GM23338 (cell line): ENCODE results near the gene SLC5A6. TPM values are rescaled to one million over a fixed set of nuclear protein-coding genes. Genes with fewer than 3 reads are reported as not detected.

ENCODE experiments used
- ATAC-seq: fragments of 200-7000 bp; cut with Tn5 transposase; 3 replicates; pipeline ENCODE4 v1.9.1; 2020
- DNase-seq: peaks from one replicate; pipeline ENCODE4 v3.0.0-alpha.2; 2015; ENCODE audit warnings: low spot score
- H2AFZ ChIP-seq: fragments of 200-600 bp; sonication (generic); 2 replicates; pipeline ENCODE4 v1.8.0; 2016; ENCODE audit warnings: antibody characterized with exemption, mild to moderate bottlenecking, moderate library complexity
- H3F3A ChIP-seq: fragments of 200-600 bp; sonication (generic); replicated peaks from 2 replicates; pipeline ENCODE4 v1.8.0; 2017; ENCODE audit warnings: antibody characterized with exemption, mixed run types, low read depth
- H3K27ac ChIP-seq: fragments of 200-600 bp; sonication (generic); 2 replicates; pipeline ENCODE4 v1.6.1; 2016; ENCODE audit warnings: low read depth
- H3K27me3 ChIP-seq: fragments of 200-600 bp; sonication (generic); 2 replicates; pipeline ENCODE4 v1.8.0; 2016; ENCODE audit warnings: mild to moderate bottlenecking, mixed run types, moderate library complexity; ENCODE audit not compliant: insufficient read depth
- H3K36me3 ChIP-seq: fragments of 200-600 bp; sonication (generic); 2 replicates; pipeline ENCODE4 v1.8.0; 2016; ENCODE audit warnings: mild to moderate bottlenecking; ENCODE audit not compliant: insufficient read depth
- H3K4me1 ChIP-seq: fragments of 200-600 bp; sonication (generic); 2 replicates; pipeline ENCODE4 v1.8.0; 2016; ENCODE audit warnings: mild to moderate bottlenecking, moderate library complexity; ENCODE audit not compliant: insufficient read depth
- H3K4me2 ChIP-seq: fragments of 200-600 bp; sonication (generic); 2 replicates; pipeline ENCODE4 v1.7.1; 2017; ENCODE audit warnings: mixed run types
- H3K4me3 ChIP-seq: fragments of 200-600 bp; sonication (generic); 2 replicates; pipeline ENCODE4 v1.6.1; 2016; ENCODE audit warnings: mixed run types
- H3K79me2 ChIP-seq: fragments of 200-600 bp; sonication (generic); replicated peaks from 2 replicates; pipeline ENCODE4 v1.8.0; 2017; ENCODE audit warnings: mild to moderate bottlenecking; ENCODE audit not compliant: insufficient read depth
- H3K9me2 ChIP-seq: fragments of 200-600 bp; sonication (generic); 2 replicates; pipeline ENCODE4 v1.8.0; 2017; ENCODE audit not compliant: insufficient read depth
- H4K20me1 ChIP-seq: fragments of 200-600 bp; sonication (generic); replicated peaks from 2 replicates; pipeline ENCODE4 v1.8.0; 2017; ENCODE audit warnings: mild to moderate bottlenecking; ENCODE audit not compliant: insufficient read depth
- H3K27ac Mint-ChIP-seq: 2 replicates; pipeline ENCODE4 v1.8.0; 2020; ENCODE audit warnings: inconsistent platforms, mild to moderate bottlenecking, moderate library complexity, mixed read lengths
- H3K27me3 Mint-ChIP-seq: 3 replicates; pipeline ENCODE4 v1.8.0; 2022; ENCODE audit warnings: low read depth, mild to moderate bottlenecking, moderate library complexity, mixed read lengths, inconsistent platforms; ENCODE audit not compliant: insufficient read depth, poor library complexity
- H3K36me3 Mint-ChIP-seq: 3 replicates; pipeline ENCODE4 v1.8.0; 2021; ENCODE audit warnings: low read depth, mild to moderate bottlenecking, inconsistent platforms, moderate library complexity, mixed read lengths
- H3K4me1 Mint-ChIP-seq: 3 replicates; pipeline ENCODE4 v1.8.0; 2020; ENCODE audit warnings: mild to moderate bottlenecking, inconsistent platforms, mixed read lengths
- H3K4me3 Mint-ChIP-seq: 3 replicates; pipeline ENCODE4 v1.8.0; 2021; ENCODE audit warnings: moderate library complexity, mild to moderate bottlenecking, inconsistent platforms, mixed read lengths
- H3K9me3 Mint-ChIP-seq: 3 replicates; pipeline ENCODE4 v1.8.0; 2020; ENCODE audit warnings: moderate library complexity, mild to moderate bottlenecking, inconsistent platforms, mixed read lengths
- ETS1 ChIP-seq: IDR thresholded peaks from 2 replicates; pipeline ENCODE4 v1.6.1; 2016; ENCODE audit warnings: antibody characterized with exemption
- EZH2 ChIP-seq: fragments of 200-600 bp; sonication (generic); IDR thresholded peaks from one replicate; pipeline ENCODE4 v1.8.0; 2017; ENCODE audit warnings: antibody characterized with exemption, mild to moderate bottlenecking, low read depth; ENCODE audit not compliant: unreplicated experiment
- JUNB ChIP-seq: IDR thresholded peaks from one replicate; pipeline ENCODE4 v1.6.1; 2016; ENCODE audit warnings: antibody characterized with exemption; ENCODE audit not compliant: unreplicated experiment
- NANOG ChIP-seq: IDR thresholded peaks from 2 replicates; pipeline ENCODE4 v1.6.1; 2016; ENCODE audit warnings: antibody characterized with exemption, borderline replicate concordance
- POLR2AphosphoS5 ChIP-seq: IDR thresholded peaks from 2 replicates; pipeline ENCODE4 v1.6.1; 2016; ENCODE audit warnings: antibody characterized with exemption, low read depth
- STAT1 ChIP-seq: IDR thresholded peaks from one replicate; pipeline ENCODE4 v1.6.1; 2016; ENCODE audit warnings: antibody characterized with exemption; ENCODE audit not compliant: unreplicated experiment
- ZNF462 ChIP-seq: fragments of 250-450 bp; sonication (Bioruptor Pico); IDR thresholded peaks from 2 replicates; pipeline ENCODE4 v1.5.0; 2020; ENCODE audit warnings: mild to moderate bottlenecking, moderate library complexity
- polyA plus RNA-seq: library from polyadenylated mRNA; unstranded; fragments of >200 nt; fragmentation: Nextera tagmentation; extraction: Ambion mirVana; gene quantifications from 2 replicates; pipeline ENCODE4 v1.2.1, GENCODE V29; 2016
- total RNA-seq: library from RNA; depleted of rRNA; stranded (reverse); fragments of >200 nt; shearing (Covaris generic); gene quantifications from 2 replicates; pipeline ENCODE4 v1.2.3, GENCODE V29; 2014

Gene SLC5A6
- total and polyA plus RNA-seq, 2 experiments from 2014 or later = 44.3 to 153 TPM

GRCh38 chr2:27219091-27219490 lies 7.0 kb upstream of the SLC5A6 start:
- Mint-ChIP-seq H3K36me3 (peaks cover 88% of the 10 kb centered on the region), H3K4me1 (peaks cover 25% of the 10 kb centered on the region), H3K27ac (no peak overlapping the region), H3K27me3 (peaks cover 7% of the 10 kb centered on the region), H3K4me3 (peak overlapping the region; percentile 97; the same call in 2 of the 3 replicates), H3K9me3 (no peaks in the 10 kb centered on the region)
- H3K36me3 ChIP-seq = peaks cover 43% of the 10 kb centered on the region
- peaks cover 18% of the 10 kb centered on the region; the same call in 1 of the 2 replicates for H3F3A ChIP-seq
- TF ChIP-seq EZH2 (no peak), ZNF462 (CRISPR knock-in tag) (no peak), STAT1 (no peak), ETS1 (no peak), NANOG (no peak), POLR2AphosphoS5 (no peak), JUNB (no peak)
- H3K27ac ChIP-seq = peak overlapping the region; percentile 97; the same call in 1 of the 2 replicates
- ATAC-seq (no peak), DNase-seq (no peak)
- no peak overlapping the region for H3K4me2 ChIP-seq
- H3K79me2 ChIP-seq = peaks cover 22% of the 10 kb centered on the region
- no peaks in the 10 kb centered on the region for H3K9me2 ChIP-seq
- peaks cover 10% of the 10 kb centered on the region; the same call in 1 of the 2 replicates for H3K4me1 ChIP-seq
- no peak overlapping the region for H2AFZ ChIP-seq
- no peaks in the 10 kb centered on the region for H3K27me3 ChIP-seq
- peaks cover 10% of the 10 kb centered on the region; the same call in 1 of the 2 replicates for H4K20me1 ChIP-seq
- H3K4me3 ChIP-seq = no peak overlapping the region
